SH-SY5Y (cell line): ENCODE data around the gene SENP1.

Experiments
- GATA2 ChIP-seq: IDR thresholded peaks from 2 replicates; pipeline ENCODE4 v1.6.1; 2011; ENCODE audit warnings: mild to moderate bottlenecking, low read depth, low read length
- GATA3 ChIP-seq: IDR thresholded peaks from 2 replicates; pipeline ENCODE4 v1.6.1; 2011; ENCODE audit warnings: low read depth, mild to moderate bottlenecking, low read length, moderate library complexity

DNA sequence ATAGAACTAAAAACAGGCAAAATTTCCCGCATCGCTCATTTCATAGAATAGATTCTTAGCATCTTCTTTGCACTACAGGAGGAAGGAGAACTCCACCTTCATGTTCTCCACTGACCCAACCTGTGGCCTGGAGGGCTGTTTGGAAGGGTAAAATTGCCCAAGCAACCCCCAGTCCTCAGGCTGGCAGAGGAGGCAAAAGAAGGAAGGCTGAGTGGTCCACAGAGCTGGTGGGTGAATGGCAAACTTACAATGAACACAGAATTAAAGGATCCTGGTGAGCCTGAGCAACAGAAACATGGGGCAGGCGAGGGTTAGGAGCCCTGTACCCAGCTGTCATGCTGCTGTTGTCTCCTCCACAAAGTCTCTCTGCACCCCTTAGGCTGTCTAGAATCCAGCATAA is 25.1 kb downstream of the SENP1 start:
- no peak for TF ChIP-seq GATA2
- no peak for TF ChIP-seq GATA3
